Activated CD4-positive, alpha-beta T cell treated with anti-CD3 and anti-CD28 coated beads for 4 hours (primary cell): Measurements from ENCODE around the gene SERPINB3.
"Not testable (repeated sequence)": the region's sequence is repeated elsewhere in the genome, so short reads cannot be mapped to it uniquely, and the experiment has no call there.

Source experiments
- DNase-seq, 2 donors: peaks; one replicate each; pipeline ENCODE4 v3.0.0-alpha.2; 2020

SERPINB3 gene

GRCh38 chr18:63661750-63662149 is at the start of gene SERPINB3:
Gene SERPINB3 (minus strand): TSS chr18:63661893. CDS start chr18:63661216, 677 bp downstream.
- DNase-seq, result not testable (repeated sequence)

- no peak for DNase-seq
These were observed 47.0 kb upstream of the SERPINB3 start for GRCh38 chr18:63708650-63709049.

- no peak for DNase-seq
These were observed 46.1 kb upstream of the SERPINB3 start for GRCh38 chr18:63707816-63708215.

- DNase-seq, result no peak
These were observed 43.7 kb upstream of the SERPINB3 start for GRCh38 chr18:63705401-63705800.

- DNase-seq, result no peak
These were observed 41.0 kb upstream of the SERPINB3 start, which contains the start of gene SERPINB11 for GRCh38 chr18:63702660-63703059. Gene SERPINB11 (plus strand): TSS chr18:63702960. CDS start chr18:63710194, 7,234 bp downstream.

- DNase-seq, result no peak
These were observed 40.3 kb upstream of the SERPINB3 start for GRCh38 chr18:63701952-63702351.

- DNase-seq, result no peak
These were observed 38.8 kb upstream of the SERPINB3 start for GRCh38 chr18:63700501-63700900.

GRCh38 chr18:63697097-63697660 is 35.5 kb upstream of the SERPINB3 start:
- no peak for DNase-seq

- no peak for DNase-seq
These were observed 27.4 kb upstream of the SERPINB3 start for GRCh38 chr18:63689064-63689463.

GRCh38 chr18:63686871-63687270 is 25.2 kb upstream of the SERPINB3 start:
- no peak for DNase-seq

GRCh38 chr18:63684718-63685117 is 23.0 kb upstream of the SERPINB3 start:
- no peak for DNase-seq

- no peak for DNase-seq
These were observed 22.2 kb upstream of the SERPINB3 start for GRCh38 chr18:63683890-63684289.

- no peak for DNase-seq
These were observed 21.5 kb upstream of the SERPINB3 start for GRCh38 chr18:63683152-63683551.

- no peak for DNase-seq
These were observed 20.0 kb upstream of the SERPINB3 start for GRCh38 chr18:63681449-63682340.

- DNase-seq, result no peak
These were observed 18.3 kb upstream of the SERPINB3 start for GRCh38 chr18:63679820-63680606.

GRCh38 chr18:63677500-63678225 is 16.0 kb upstream of the SERPINB3 start:
- no peak for DNase-seq

GRCh38 chr18:63676526-63677323 is 15.0 kb upstream of the SERPINB3 start:
- DNase-seq, result no peak

GRCh38 chr18:63664571-63664970 is 2.9 kb upstream of the SERPINB3 start:
- no peak for DNase-seq

- DNase-seq, result not testable (repeated sequence)
These were observed 2.8 kb downstream of the SERPINB3 start for GRCh38 chr18:63658920-63659319.

GRCh38 chr18:63650271-63650670 is 11.4 kb downstream of the SERPINB3 start:
- not testable (repeated sequence) for DNase-seq

GRCh38 chr18:63648241-63648640 is 13.5 kb downstream of the SERPINB3 start:
- no peak for DNase-seq

GRCh38 chr18:63646936-63647335 is 14.8 kb downstream of the SERPINB3 start:
- DNase-seq, result no peak
